GM21447 (cell line): ENCODE results near the gene SBNO1.
"Not testable (repeated sequence)": the region's sequence is repeated elsewhere in the genome, so short reads cannot be mapped to it uniquely, and the experiment has no call there.

Source experiments
- ATAC-seq: cut with Tn5 transposase; IDR thresholded peaks from one replicate; pipeline ENCODE4 v1.9.1; 2021; ENCODE audit not compliant: unreplicated experiment

The SBNO1 gene

GRCh38 chr12:123271001-123271668, 93.5 kb downstream of the SBNO1 start:
- peak; percentile 49 for ATAC-seq

- no peak for ATAC-seq
Observed at GRCh38 chr12:123270214-123271000, 94.2 kb downstream of the SBNO1 start.

- ATAC-seq = no peak
Observed at GRCh38 chr12:123269896-123270213, 94.8 kb downstream of the SBNO1 start.

DNA sequence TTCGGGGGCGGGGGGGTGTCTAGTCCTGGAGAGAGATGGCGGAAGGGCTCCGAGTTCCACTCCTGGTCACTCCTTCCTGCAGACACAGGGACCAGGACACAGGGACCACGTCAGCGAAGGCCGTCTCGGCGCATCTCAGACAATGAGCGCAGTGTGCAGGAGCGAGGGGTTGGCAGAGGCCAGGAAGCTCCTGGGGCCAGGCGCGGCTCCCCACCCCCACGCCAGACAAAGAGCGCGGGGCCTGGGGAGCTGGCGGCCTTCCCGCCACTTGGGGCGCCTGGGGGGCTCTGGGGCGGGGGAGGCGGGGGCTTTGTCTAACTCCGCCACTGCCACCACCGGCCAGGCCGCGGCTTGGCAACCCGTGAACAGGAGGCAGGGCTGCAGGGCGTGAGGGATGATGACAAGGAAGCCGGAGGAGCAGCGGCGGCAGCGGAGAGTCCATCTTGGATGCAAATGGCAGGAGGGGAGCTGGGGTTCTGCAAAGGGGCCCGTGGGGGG, 95.2 kb downstream of the SBNO1 start:
- ATAC-seq = no peak

DNA sequence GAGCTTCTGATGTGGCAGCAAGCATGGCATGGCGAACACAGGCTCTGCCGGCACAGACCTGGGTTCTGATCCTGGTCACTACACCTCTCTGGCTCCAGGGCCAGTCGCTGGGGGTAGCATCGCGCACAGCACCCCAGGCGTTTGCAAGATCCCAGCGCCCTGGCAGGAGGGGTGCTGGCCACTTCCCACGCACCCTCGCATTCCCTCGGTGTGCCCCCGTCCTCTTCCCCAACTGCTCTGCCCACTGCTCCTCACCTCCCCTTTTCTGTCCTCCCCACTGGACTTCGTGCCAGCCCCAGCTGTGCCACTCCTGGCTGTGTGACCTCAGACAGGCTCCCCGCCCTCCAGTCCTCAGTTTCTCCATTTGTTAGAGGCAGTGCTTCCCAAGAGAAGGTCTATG, 95.8 kb downstream of the SBNO1 start:
- ATAC-seq = no peak

DNA sequence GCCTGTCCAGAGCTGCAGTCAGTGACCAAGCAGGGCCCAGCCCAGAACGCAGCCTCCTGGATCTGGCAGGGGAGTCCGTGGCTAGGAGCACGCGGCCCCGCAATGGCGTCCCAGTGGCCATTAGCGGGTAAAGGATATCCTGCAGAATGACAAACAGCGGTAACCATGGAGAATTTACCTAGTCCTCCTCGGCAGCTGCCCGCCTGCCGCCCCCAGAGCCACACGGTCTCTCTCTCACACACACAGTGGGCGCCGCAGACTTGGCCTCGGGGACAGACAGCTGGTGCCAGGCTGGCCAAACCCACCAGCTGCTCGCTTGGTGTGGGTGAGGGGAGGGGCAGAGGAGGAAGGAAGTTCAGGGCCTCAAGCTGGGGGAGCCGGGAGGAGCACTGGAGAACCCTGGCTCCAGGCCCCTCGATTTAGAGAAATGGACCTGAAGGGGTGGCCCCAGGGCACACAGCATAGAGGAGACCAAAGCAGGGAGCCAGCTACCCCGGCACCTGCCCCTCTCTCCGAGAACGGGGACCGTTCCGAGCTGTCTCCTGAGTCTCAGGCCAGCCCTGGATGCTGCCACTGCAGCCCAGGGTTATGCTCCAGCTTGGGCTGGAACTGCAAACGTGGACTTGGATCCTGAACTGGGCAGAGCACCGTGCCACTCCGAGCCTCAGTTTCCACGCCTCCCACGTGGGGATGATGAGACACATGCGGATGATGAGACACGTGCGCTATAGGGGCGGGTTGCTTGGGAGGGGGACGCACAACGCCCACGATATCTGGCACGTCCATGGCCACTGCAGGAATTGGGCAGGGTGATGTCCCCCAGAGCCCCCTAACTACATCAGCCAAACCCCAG, 96.4 kb downstream of the SBNO1 start:
- no peak for ATAC-seq

DNA sequence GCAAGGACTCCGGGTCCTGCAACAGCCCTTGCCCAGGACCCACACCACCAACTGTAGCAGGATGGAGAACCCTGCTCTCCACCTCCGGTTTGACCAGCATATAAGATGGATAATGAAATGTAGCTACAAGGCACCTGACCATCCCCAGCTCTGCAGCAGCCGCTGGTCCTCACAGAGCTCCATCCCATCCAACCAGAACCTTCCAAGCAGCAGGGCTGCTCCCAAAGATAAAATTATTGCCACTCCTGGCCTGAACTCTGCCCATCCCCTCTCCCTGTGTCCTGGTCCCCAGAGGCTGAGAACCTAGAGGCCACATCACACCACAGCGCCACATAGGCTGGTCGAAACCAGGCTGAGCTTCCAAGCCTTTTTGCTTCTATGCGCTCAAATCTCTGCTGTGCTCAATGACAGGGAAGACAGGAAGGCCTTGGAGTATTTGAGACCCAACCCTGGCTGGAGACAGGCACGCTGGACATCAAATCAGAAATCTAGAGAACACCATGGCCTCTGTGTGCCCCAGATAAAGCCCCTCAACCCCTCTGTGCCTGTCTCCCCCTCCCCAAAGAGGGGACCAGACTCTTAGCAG, 97.2 kb downstream of the SBNO1 start:
- ATAC-seq = no peak

GRCh38 chr12:123266679-123267277, 97.9 kb downstream of the SBNO1 start:
- no peak for ATAC-seq

GRCh38 chr12:123265851-123266678, 98.6 kb downstream of the SBNO1 start:
- no peak for ATAC-seq

DNA sequence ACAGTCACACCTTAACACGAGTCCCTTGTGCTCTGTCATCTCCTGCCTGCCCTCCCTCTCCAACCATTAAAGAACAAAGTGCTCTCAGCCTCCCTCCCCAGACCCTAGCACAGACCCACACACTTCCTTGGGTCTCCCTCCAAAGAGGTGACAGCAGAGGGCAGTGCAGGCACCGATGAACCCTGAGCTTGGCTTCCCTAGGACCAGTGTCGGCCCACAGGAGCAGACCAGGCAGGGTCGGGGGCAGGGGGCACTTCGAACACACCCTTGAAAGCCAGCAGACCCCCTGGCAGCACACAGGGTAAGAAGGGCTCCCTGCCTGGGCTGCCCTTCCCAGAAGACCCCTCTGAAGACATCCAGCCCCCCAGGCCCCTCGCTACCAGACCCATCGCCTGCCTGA, 100.0 kb downstream of the SBNO1 start:
- no peak for ATAC-seq

DNA sequence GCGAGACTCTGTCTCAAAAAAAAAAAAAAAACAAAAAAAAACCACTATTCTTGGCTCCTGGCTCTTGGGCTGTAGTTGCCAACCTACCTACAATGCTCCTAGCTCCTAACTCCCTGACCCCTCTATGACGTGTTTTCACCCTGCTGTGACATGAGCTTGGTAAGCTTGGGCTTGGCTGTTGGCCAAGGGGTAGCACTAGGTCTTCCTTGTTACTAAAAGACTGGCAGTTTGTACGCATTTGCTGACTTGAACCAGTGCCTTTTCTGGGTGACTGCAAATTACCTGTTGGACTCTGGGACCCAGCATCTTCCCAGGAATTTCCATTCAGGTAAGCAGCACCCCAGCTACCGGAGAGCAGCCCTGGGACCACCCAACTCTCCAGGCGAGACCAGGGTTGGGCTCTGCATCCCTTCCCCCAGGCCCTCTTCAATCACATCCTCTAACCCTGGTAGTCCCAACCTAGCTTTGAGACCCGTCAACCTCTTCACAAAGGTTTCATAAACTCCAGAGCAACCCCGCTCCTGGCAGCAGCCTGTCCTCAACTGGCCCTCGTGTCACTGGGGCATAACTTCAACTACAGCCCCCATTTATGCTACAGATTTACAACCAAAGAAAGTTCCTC, 101.3 kb downstream of the SBNO1 start:
- ATAC-seq = no peak

- ATAC-seq = no peak
Observed at GRCh38 chr12:123261196-123261595, 103.5 kb downstream of the SBNO1 start.

- ATAC-seq = no peak
Observed at GRCh38 chr12:123260081-123260480, 104.6 kb downstream of the SBNO1 start.

DNA sequence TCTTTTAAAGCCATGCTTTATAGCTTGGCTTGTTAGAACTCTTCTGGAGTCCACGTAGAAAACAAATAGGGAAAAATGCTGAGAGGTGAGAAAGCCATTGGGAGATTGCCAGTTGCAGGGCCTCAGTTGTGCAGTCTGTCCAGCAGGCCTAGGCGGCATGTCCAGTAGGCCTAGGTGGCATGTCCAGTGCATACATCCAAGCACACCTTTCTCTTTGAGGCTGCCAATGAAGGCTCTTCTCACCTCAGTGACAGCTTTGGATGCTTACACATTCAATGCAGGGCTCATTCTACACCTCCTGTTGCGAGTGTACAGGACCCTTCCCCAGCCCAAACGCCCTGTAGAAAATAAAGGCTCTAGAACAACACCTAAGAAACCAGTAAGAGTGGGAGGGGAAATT, 106.1 kb downstream of the SBNO1 start:
- no peak for ATAC-seq

DNA sequence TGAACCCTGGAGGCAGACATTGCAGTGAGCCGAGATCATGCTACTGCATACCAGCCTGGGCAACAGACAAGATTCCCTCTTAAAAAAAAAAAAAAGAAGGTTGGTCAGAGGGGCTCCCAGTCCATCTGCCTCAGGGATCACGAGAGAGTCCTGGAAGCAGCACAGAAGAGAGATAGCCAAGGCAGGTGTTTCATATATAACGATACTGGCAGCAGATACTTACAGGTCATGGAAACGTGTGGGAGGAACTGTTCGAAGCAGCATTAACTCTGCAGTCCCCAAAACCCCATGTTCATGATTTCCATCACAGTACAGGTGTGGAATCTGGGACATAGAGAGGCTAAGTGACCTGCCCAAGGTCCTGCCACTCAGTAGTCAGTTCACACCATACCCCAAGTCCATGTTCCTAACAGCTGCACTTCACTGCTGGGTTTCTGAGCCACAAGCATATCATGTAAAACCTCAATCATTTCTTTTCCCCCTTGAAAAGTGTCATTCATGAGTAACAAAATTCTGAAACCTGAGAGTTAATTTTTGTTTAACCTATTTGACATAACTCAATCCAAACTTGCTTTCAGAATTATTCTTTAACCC, 109.7 kb downstream of the SBNO1 start:
- no peak for ATAC-seq

- ATAC-seq = no peak
Observed at GRCh38 chr12:123253641-123254459, 110.8 kb downstream of the SBNO1 start.

- ATAC-seq = not testable (repeated sequence)
Observed at GRCh38 chr12:123252365-123252764, 112.3 kb downstream of the SBNO1 start.

DNA sequence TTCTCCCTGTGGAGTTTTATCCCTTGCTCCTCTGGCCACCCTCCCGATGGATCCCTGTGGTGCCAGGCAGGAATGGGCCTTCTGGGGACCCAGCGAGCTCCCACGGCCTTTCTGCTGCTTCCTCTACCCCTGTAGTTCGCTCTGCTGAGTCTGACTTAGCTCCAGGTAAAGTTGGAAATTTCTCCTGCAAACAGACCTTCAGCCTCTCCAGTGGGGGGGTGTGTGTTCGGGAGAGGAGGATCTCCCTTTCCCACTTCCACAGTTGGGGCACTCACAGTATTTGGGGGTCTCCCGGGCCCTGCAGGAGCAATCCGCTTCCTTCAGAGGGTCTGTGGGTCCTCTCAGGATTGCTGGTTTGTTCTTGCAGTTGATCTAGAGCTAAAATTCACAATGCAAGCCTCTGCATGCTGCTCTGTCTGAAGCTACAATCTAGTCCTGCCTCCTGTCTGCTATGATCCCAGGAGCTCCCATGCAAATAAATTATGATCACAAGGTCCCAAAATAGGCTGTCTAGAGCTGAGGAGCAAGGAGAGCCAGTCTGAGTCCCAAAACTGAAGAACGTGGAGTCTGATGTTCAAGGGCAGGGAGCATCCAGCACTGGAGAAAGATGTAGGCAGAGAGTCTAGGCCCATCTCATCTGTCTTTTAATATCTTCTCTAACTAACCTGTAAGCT, 113.1 kb downstream of the SBNO1 start:
- ATAC-seq = no peak
